Measurements from ENCODE around the gene PELI2.

The PELI2 gene

GRCh38 chr14:56172571-56172971 is 54.4 kb downstream of the PELI2 start:
- no peak for DNase-seq (ENCODE audit: low spot score)

- DNase-seq (ENCODE audit: low spot score) = no peak
Observed at GRCh38 chr14:56173365-56173922, 55.2 kb downstream of the PELI2 start.

- DNase-seq (ENCODE audit: low spot score) = no peak
Observed at GRCh38 chr14:56175773-56176172, 57.6 kb downstream of the PELI2 start.

DNA sequence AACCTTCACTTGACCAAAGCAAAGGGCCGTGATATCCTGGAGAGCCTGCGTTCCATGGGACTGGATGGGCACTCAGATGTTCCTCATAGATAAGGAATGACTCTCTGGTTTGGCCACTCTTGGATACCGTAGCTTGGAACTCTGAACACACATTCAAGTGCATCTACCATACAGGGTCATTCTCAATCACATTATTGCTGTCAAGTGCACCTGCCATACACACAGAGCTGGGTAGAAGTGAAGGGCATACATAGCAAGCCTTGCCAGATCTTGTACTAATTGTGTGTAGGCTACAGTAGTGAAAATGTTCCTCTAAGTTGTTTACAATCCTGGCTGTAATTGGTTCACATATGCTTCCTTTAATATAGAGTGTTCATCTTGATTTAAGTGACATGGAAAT is 58.3 kb downstream of the PELI2 start:
- DNase-seq (ENCODE audit: low spot score) = no peak

- DNase-seq (ENCODE audit: low spot score) = no peak
Observed at GRCh38 chr14:56177036-56177435, 58.8 kb downstream of the PELI2 start.

GRCh38 chr14:56180754-56181542 is 62.7 kb downstream of the PELI2 start:
- no peak for DNase-seq (ENCODE audit: low spot score)

DNA sequence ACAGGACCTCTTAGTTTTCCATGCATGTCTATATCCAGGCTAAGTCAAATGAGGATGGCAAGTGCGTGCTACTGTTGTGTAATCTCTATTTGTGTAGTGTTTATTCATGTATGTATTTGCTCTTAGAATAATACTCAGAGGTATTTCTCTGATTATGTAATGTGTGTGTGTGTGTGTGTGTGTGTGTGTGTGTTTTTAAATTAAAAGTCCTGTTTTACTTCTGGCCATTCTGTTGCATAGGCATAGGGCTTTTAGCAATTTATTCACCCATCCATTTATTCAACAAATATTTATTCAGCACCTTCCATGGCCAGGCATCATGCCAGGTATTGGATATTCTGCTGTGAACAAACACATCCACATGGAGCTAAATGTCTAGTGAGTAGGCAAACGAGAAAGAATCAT is 63.5 kb downstream of the PELI2 start:
- DNase-seq (ENCODE audit: low spot score) = no peak

GRCh38 chr14:56182410-56182809 is 64.2 kb downstream of the PELI2 start:
- no peak for DNase-seq (ENCODE audit: low spot score)

GRCh38 chr14:56183631-56184157 is 65.5 kb downstream of the PELI2 start:
- DNase-seq (ENCODE audit: low spot score) = no peak

DNA sequence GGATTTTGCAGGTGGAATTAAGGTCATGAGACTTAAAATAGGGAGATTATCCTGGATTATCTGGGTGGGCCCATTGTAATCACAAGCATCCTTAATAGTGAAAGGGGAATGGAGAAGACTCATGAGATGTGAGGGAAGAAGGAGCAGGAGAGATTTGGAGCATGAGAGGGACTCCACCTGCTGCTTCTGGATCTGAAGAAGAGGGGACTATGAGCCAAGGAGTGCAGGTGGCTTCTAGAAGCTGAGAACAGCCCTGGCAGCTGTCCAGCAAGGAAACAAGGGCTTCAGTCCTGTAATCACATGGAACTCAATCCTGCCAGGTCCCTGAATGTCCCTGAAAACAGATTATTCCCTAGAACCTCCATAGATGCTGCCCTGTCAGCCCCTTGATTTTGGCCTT is 67.8 kb downstream of the PELI2 start:
- DNase-seq (ENCODE audit: low spot score) = no peak

DNA sequence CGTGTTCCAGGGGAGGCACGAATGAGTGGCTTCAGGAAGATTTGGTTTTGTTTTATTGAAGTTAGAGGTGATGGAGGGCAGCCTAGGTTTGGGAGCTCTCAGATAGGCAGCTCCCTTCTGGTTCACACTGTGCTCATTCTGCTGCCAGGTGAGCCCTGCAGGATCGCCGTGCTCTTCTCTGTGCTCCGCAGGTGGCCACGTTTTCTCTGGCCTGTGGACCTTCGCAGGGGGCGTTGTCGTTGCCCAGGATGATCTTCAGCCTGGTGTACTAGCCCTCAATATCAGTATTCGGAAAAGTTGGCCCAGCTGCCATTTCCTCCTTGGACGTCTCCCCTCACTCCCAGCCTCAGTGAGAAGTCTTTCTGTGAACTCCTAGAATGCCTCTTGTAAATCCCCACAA is 69.5 kb downstream of the PELI2 start:
- DNase-seq (ENCODE audit: low spot score) = no peak

GRCh38 chr14:56189307-56189706 is 71.1 kb downstream of the PELI2 start:
- no peak for DNase-seq (ENCODE audit: low spot score)

DNA sequence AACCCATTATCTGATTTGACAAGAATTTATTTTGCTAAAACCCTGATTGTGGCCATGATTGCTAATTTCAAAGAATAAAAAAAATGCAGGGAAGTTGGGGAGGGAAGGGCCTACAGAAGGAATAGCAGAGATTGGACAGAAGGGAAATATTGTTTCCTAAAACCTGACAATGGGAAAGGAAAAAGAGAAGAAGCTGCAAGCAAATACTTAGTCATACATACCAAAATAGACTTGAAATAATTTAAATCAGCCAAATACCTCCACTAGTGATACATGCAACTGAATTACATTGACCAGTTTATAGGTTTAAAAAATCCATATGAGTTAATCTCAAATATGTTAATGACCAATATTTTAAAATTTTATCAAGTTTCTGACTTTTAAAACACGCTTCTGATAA is 75.1 kb downstream of the PELI2 start:
- no peak for DNase-seq (ENCODE audit: low spot score)

- no peak for DNase-seq (ENCODE audit: low spot score)
Observed at GRCh38 chr14:56194042-56194441, 75.8 kb downstream of the PELI2 start.

DNA sequence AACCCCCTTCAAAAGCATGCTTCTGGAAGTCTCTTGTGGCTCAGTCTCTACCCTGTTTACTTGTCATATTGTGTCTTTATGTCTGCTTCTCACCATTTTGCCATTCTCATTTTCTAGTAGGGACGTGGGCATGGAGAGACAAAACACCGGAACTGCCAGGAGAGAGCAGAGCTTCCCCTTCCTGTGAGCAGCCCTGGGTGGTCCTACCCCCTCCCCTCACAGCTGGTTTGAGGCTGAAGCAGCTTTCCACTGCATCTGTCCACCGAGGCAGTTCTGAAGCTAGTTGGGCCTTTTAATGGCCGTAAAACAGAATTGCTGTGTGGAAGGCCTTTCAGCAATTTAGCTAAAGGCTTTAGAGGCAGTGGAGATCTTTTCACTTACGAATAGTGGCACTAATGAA is 77.0 kb downstream of the PELI2 start:
- DNase-seq (ENCODE audit: low spot score) = peak; percentile 63

GRCh38 chr14:56195704-56196103 is 77.5 kb downstream of the PELI2 start:
- no peak for DNase-seq (ENCODE audit: low spot score)

DNA sequence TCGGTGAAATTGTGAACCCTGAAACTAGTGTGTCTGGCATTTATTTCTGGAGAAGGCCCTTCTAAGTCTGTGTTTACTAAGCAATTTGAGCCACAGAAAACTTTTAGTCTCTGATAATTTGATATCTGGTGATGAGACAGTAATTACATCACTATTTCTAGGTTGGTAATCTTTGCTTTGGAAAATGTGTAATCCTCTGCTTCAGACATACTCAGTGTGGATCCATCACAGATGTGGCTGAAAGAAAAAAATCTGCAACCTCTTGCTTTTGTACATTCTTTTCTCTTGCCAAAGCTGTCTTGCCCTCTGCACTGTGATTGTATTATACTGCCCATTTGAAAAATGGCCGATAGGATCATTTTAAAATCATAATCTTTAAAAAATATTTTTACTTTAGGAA is 78.1 kb downstream of the PELI2 start:
- DNase-seq (ENCODE audit: low spot score) = no peak

DNA sequence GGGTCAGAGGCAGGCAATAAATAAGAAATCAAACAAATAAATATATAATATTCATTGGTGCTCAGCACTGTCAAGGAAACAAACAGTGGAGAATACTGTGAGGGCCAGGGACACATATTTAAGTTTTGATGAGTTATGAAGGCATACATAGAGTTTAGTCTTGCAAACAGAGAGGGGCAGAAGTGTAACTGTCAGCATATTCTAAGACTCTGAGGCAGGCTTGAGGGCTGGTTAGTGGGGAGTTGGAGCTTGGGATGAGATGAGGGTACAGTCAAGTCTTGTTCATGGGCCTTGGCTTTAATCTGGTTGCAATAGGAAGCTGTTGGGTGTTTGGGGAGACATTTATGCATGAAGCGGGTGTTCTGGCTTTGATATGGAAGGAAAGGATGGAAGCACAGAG is 78.9 kb downstream of the PELI2 start:
- DNase-seq (ENCODE audit: low spot score) = no peak

GRCh38 chr14:56198438-56198837 is 80.2 kb downstream of the PELI2 start:
- DNase-seq (ENCODE audit: low spot score) = no peak

DNA sequence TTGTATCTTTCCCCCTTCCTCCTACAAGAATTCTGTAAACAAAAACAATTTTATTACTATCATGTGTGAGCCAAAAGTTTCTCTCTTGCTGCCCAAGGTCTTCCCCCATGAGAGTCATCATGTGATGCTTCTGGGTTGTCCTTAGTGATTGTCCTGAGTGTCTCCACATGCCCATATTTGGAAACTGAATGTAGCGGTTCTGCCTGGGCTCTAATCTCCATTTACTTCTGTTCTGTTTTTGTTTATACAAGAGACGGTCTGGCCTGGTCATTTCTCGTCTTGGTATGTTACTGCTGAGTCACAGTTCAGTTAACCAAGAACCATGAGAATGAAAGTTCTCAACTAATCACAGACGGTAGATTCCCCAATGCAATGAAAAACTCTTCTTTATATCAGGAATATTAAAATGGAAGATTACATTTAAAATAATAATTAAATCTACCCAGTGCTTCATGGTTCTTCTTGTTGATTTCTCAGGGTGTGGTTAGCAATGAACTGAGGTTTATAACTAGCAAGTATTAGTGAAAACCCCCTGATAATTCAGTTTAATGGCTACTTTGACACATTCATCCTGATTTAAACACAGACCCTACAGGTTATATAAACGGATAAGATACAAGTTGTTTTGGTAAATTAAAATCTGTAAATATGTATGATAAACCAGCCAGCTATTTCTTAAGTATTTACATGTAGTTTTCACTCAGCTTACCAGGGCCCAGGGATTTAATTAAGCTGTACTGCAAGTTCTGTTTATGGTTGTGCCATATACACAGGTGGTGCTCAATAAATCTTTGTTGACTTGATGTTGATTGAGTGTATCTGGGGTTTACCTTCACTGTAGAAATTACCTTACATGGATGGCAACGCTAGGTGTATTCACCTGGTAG is 81.1 kb downstream of the PELI2 start:
- DNase-seq (ENCODE audit: low spot score) = no peak

DNA sequence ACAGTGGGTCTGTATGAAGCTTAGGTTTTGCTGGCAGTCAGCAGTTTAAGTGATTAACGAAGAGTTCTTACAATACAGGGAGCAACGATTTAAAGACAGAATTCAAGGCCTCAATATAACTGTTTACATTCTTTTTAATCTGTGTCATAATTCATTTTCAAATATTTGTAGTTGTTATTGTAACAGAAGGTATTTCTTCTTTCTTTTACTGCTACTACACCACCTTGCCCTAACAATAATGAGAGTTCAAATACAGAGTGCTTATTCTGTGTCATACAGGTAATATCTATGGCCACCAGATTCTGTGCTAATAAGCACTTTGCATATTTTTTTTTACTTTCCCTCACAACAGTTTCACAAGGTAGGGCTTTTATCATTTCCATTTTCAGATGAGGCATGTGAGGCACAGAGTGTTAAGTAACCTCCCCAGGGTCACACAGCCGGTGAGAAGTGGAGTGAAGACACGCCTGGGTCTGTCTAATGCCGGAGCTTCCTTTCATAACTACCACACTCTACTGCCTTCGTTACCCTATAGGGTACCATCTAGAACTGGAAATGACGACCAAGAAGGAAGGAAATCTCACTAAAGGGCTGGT is 81.9 kb downstream of the PELI2 start:
- DNase-seq (ENCODE audit: low spot score) = no peak

DNA sequence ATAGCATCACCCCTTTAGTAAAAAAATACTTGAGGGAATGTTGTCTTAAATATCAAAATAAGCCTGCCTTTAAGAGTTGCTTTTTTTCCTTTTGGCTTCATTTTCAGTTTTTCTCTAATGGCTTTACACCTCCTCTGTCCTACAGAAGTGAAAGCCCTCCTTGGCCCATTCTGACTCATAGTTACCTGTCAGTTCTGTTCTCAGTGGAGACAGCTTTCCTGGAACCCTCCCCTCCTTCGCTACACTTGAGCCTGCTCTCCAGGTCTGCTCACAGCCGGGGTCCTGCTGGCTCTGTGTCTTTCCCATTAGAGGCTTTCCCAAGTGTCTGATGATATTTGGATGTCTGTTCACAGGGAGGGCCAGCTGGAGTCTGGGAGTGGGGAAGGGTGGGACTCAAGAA is 84.0 kb downstream of the PELI2 start:
- DNase-seq (ENCODE audit: low spot score) = no peak
